Islet precursor cell (in vitro differentiated cells): ENCODE results near the gene GLI1.
"Not testable (repeated sequence)": the region's sequence is repeated elsewhere in the genome, so short reads cannot be mapped to it uniquely, and the experiment has no call there.

ENCODE experiments used
- DNase-seq: peaks from one replicate; pipeline ENCODE4 v3.0.0-alpha.2; 2018

GLI1 gene

GRCh38 chr12:57459750-57460467 is at the start of gene GLI1:
GLI1 (plus strand) TSS chr12:57459785; CDS start chr12:57463692, 3,907 bp downstream.
- peak; percentile 84 for DNase-seq

GRCh38 chr12:57410534-57410933 is 49.1 kb upstream of the GLI1 start:
- no peak for DNase-seq

GRCh38 chr12:57414160-57414559 is 45.4 kb upstream of the GLI1 start:
- not testable (repeated sequence) for DNase-seq

- DNase-seq: no peak
Measured at GRCh38 chr12:57415088-57415487, 44.5 kb upstream of the GLI1 start.

GRCh38 chr12:57416039-57416996 is 43.3 kb upstream of the GLI1 start:
- peak; percentile 64 for DNase-seq

GRCh38 chr12:57418255-57418654 is 41.3 kb upstream of the GLI1 start:
- DNase-seq: no peak

GRCh38 chr12:57419495-57419894 is 40.1 kb upstream of the GLI1 start:
- no peak for DNase-seq

- no peak for DNase-seq
Measured at GRCh38 chr12:57420482-57420881, 39.1 kb upstream of the GLI1 start.

GRCh38 chr12:57426948-57427347 is 32.6 kb upstream of the GLI1 start:
- not testable (repeated sequence) for DNase-seq

- no peak for DNase-seq
Measured at GRCh38 chr12:57428965-57429364, 30.6 kb upstream of the GLI1 start.

GRCh38 chr12:57429473-57430111 is 30.0 kb upstream of the GLI1 start:
- no peak for DNase-seq

- DNase-seq: peak; percentile 82
Measured at GRCh38 chr12:57430112-57430930, 29.3 kb upstream of the GLI1 start.

- peak; percentile 98 for DNase-seq
Measured at GRCh38 chr12:57430931-57431566, 28.5 kb upstream of the GLI1 start, which contains the start of gene R3HDM2. R3HDM2 (minus strand) TSS chr12:57431043; CDS start chr12:57310428, 120,615 bp downstream.

- DNase-seq: no peak
Measured at GRCh38 chr12:57431654-57432188, 27.9 kb upstream of the GLI1 start.

GRCh38 chr12:57433370-57433769 is 26.2 kb upstream of the GLI1 start:
- no peak for DNase-seq

GRCh38 chr12:57434517-57435223 is 24.9 kb upstream of the GLI1 start, which contains the start of gene INHBC:
INHBC (plus strand) TSS chr12:57434784; CDS start chr12:57434887, 103 bp downstream.
- no peak for DNase-seq

- DNase-seq: no peak
Measured at GRCh38 chr12:57435293-57435692, 24.3 kb upstream of the GLI1 start.

GRCh38 chr12:57438400-57438799 is 21.2 kb upstream of the GLI1 start:
- DNase-seq: no peak

GRCh38 chr12:57439762-57440266 is 19.8 kb upstream of the GLI1 start:
- no peak for DNase-seq

GRCh38 chr12:57441393-57441792 is 18.2 kb upstream of the GLI1 start:
- not testable (repeated sequence) for DNase-seq
